Neuronal stem cell (in vitro differentiated cells): ENCODE data around the gene SEBOX.

Source experiments
- DNase-seq: peaks from one replicate; pipeline ENCODE4 v3.0.0-alpha.2; 2013; ENCODE audit warnings: low spot score
- H2AFZ ChIP-seq: one replicate; pipeline ENCODE4 v1.6.1; 2013; ENCODE audit warnings: mild to moderate bottlenecking, low read length, inconsistent platforms
- H2AK5ac ChIP-seq: 2 replicates; pipeline ENCODE4 v1.6.1; 2013; ENCODE audit warnings: low read depth, mild to moderate bottlenecking, inconsistent platforms, low read length, moderate library complexity, mixed read lengths
- H2BK120ac ChIP-seq: 2 replicates; pipeline ENCODE4 v1.6.1; 2013; ENCODE audit warnings: low read depth, mild to moderate bottlenecking, inconsistent platforms, low read length, moderate library complexity, mixed read lengths
- H2BK12ac ChIP-seq: one replicate; pipeline ENCODE4 v1.6.1; 2013; ENCODE audit warnings: low read length, inconsistent platforms
- H2BK15ac ChIP-seq: 2 replicates; pipeline ENCODE4 v1.6.1; 2013; ENCODE audit warnings: mild to moderate bottlenecking, low read length, inconsistent platforms, mixed read lengths
- H2BK5ac ChIP-seq: one replicate; pipeline ENCODE4 v1.6.1; 2013; ENCODE audit warnings: inconsistent platforms, mild to moderate bottlenecking, low read length, moderate library complexity
- H3K14ac ChIP-seq: one replicate; pipeline ENCODE4 v1.6.1; 2013; ENCODE audit warnings: low read length, inconsistent platforms
- H3K18ac ChIP-seq: 2 replicates; pipeline ENCODE4 v1.6.1; 2013; ENCODE audit warnings: low read length, inconsistent platforms
- H3K23ac ChIP-seq: 2 replicates; pipeline ENCODE4 v1.6.1; 2013; ENCODE audit warnings: low read depth, mild to moderate bottlenecking, mixed read lengths, low read length, inconsistent platforms; ENCODE audit not compliant: poor library complexity
- H3K27ac ChIP-seq: replicated peaks from 3 replicates; pipeline ENCODE4 v1.5.1; 2013; ENCODE audit warnings: low read length, inconsistent platforms
- H3K27me3 ChIP-seq, 3 experiments: 2 replicates each; pipeline ENCODE4 v1.6.1; 2013; ENCODE audit warnings: low read length in 3 of 3, mild to moderate bottlenecking in 2 of 3, inconsistent platforms in 1 of 3, low read depth in 1 of 3, mixed read lengths in 1 of 3, moderate library complexity in 1 of 3; ENCODE audit not compliant: control insufficient read depth in 3 of 3, insufficient read depth in 3 of 3
- H3K36me3 ChIP-seq, 2 donors: replicated peaks in 1 of 2; 2 replicates each; pipeline ENCODE4 v1.6.1; 2013; ENCODE audit warnings: low read length in 2 of 2; ENCODE audit not compliant: control insufficient read depth in 2 of 2, insufficient read depth in 2 of 2
- H3K4ac ChIP-seq: 2 replicates; pipeline ENCODE4 v1.6.1; 2013; ENCODE audit warnings: inconsistent platforms, mild to moderate bottlenecking, low read length, moderate library complexity
- H3K4me1 ChIP-seq, 2 donors: 1 replicate in 1 of 2; 2 replicates in 1 of 2; pipeline ENCODE4 v1.6.1; 2013; ENCODE audit warnings: low read length in 2 of 2, low read depth in 1 of 2; ENCODE audit not compliant: control insufficient read depth in 2 of 2, insufficient read depth in 1 of 2
- H3K4me2 ChIP-seq: one replicate; pipeline ENCODE4 v1.6.1; 2013; ENCODE audit warnings: mild to moderate bottlenecking, low read length, inconsistent platforms; ENCODE audit not compliant: insufficient read depth, poor library complexity, severe bottlenecking
- H3K4me3 ChIP-seq, 2 donors: 2 replicates each; pipeline ENCODE4 v1.5.1; 2013; ENCODE audit warnings: low read length in 2 of 2, mild to moderate bottlenecking in 2 of 2, inconsistent platforms in 1 of 2, moderate library complexity in 1 of 2
- H3K79me1 ChIP-seq: one replicate; pipeline ENCODE4 v1.6.1; 2013; ENCODE audit warnings: low read depth, mild to moderate bottlenecking, inconsistent platforms, low read length, moderate library complexity
- H3K9ac ChIP-seq: one replicate; pipeline ENCODE4 v1.6.1; 2013; ENCODE audit warnings: mild to moderate bottlenecking, low read depth, low read length, inconsistent platforms; ENCODE audit not compliant: poor library complexity
- H3K9me3 ChIP-seq, 2 donors: replicated peaks in 1 of 2; 2 replicates each; pipeline versions ENCODE3 to v1.6.1; 2013; ENCODE audit warnings: low read length in 2 of 2, mild to moderate bottlenecking in 2 of 2, inconsistent platforms in 1 of 2, low read depth in 1 of 2, mixed read lengths in 1 of 2, moderate library complexity in 1 of 2; ENCODE audit not compliant: control insufficient read depth in 2 of 2, insufficient read depth in 1 of 2
- H4K8ac ChIP-seq: one replicate; pipeline ENCODE4 v1.6.1; 2013; ENCODE audit warnings: low read depth, mild to moderate bottlenecking, inconsistent platforms, low read length, moderate library complexity
- H4K91ac ChIP-seq: one replicate; pipeline ENCODE4 v1.6.1; 2013; ENCODE audit warnings: low read length, low read depth, mild to moderate bottlenecking, inconsistent platforms; ENCODE audit not compliant: poor library complexity
- WGBS, 2 donors: extraction: QIAGEN DNeasy Blood & Tissue Kit; methylation state at CpG; one replicate each; pipeline ENCODE4 v1.1.7; 2013; ENCODE audit warnings: missing lambda C conversion rate in 2 of 2, mixed read lengths in 1 of 2; ENCODE audit not compliant: insufficient read length in 2 of 2, insufficient replicate concordance in 1 of 2; ENCODE audit errors: extremely low coverage in 2 of 2; 5-methylcytosine and 5-hydroxymethylcytosine counted together

The SEBOX gene

DNA sequence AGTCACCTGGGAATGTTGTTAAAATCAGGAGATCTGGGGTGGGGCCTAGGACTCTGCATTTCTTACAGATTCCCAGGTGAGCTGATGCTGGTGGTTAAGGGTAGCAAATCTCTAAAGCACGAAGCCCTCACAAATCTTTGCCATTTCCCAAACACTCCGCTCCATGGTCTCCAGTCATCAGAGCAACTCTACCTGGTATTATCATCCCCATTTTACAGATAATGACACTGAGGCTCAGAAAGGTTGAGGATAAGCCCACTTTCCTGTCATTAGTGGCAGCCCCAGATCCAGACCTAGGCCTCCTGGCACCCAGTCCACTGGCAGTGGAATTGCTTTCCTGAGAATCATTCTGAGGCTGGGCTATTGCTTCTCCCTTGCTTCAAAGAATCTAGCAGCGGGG, 32.3 kb upstream of the SEBOX start:
- no peak overlapping the region for H2AK5ac ChIP-seq
- no peak overlapping the region for H2BK5ac ChIP-seq
- H3K4ac ChIP-seq, result no peak overlapping the region
- no peak overlapping the region for H3K4me3 ChIP-seq
- no peak overlapping the region for H3K27ac ChIP-seq
- no peaks in the 10 kb centered on the region for H3K27me3 ChIP-seq
- peaks cover 1 to 7% of the 10 kb centered on the region in 2 donors for H3K4me1 ChIP-seq
- no peak overlapping the region for H3K14ac ChIP-seq
- H4K91ac ChIP-seq, result no peak overlapping the region
- no peak overlapping the region for H4K8ac ChIP-seq
- no peak overlapping the region for H3K4me2 ChIP-seq
- H3K18ac ChIP-seq, result no peak overlapping the region
- H3K9ac ChIP-seq, result no peak overlapping the region
- H3K36me3 ChIP-seq, result peaks cover 7 to 72% of the 10 kb centered on the region in 2 donors
- WGBS, 2 donors, result no CpG with 5 or more reads among the region's 3 CpGs
- H2AFZ ChIP-seq, result no peak overlapping the region
- no peak for DNase-seq
- H3K23ac ChIP-seq, result no peak overlapping the region
- H2BK15ac ChIP-seq, result no peak overlapping the region
- no peak overlapping the region for H2BK120ac ChIP-seq
- H2BK12ac ChIP-seq, result no peak overlapping the region
- no peaks in the 10 kb centered on the region for H3K79me1 ChIP-seq
- no peaks in the 10 kb centered on the region for H3K9me3 ChIP-seq

DNA sequence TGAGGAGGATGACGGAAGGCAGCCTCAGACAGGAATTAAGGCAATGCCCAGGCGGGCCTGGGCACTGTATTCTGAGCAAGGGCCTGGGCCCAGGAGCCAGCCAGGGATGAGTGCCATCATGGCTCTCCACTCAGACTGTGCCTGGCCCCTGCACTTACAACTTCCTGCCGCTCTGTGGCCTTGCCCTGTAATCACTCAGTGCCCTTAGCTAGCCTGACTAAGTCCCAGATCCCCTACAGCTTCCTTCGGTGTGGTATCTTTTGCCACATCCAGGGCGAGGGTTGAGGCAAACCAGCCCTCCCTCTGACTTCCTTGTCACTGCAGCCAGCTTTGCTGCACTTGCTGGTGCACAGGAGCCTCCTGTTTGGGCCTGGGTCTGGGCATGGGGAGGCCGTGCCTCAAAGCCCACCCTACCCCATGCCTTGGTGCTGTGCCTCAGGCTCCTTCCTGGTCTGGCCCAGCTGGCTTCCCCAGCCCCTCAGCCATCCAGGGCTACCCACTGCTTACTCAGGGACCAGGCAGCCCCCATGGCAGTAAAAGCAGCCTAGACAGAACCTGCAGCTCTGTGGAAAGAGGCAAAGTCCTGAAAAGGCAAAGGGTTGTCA, 31.7 kb upstream of the SEBOX start:
- H2BK120ac ChIP-seq, result no peak overlapping the region
- H4K8ac ChIP-seq, result no peak overlapping the region
- no peak overlapping the region for H2BK5ac ChIP-seq
- H3K4me3 ChIP-seq, result no peak overlapping the region
- H3K4me2 ChIP-seq, result no peak overlapping the region
- no peak overlapping the region for H2BK15ac ChIP-seq
- no peak for DNase-seq
- no peaks in the 10 kb centered on the region for H3K79me1 ChIP-seq
- peak overlapping the region; percentile 25 for H3K9ac ChIP-seq
- no CpG with 5 or more reads among the region's 6 CpGs for WGBS, 2 donors
- H3K23ac ChIP-seq, result no peak overlapping the region
- no peak overlapping the region for H3K27ac ChIP-seq
- H2BK12ac ChIP-seq, result no peak overlapping the region
- H3K4ac ChIP-seq, result no peak overlapping the region
- no peak overlapping the region for H2AK5ac ChIP-seq
- H3K4me1 ChIP-seq, result peaks cover 1 to 7% of the 10 kb centered on the region in 2 donors
- no peak overlapping the region for H3K14ac ChIP-seq
- no peaks in the 10 kb centered on the region for H3K27me3 ChIP-seq
- H3K36me3 ChIP-seq, result peaks cover 7 to 76% of the 10 kb centered on the region in 2 donors
- H4K91ac ChIP-seq, result no peak overlapping the region
- H3K18ac ChIP-seq, result no peak overlapping the region
- H3K9me3 ChIP-seq, result no peaks in the 10 kb centered on the region
- H2AFZ ChIP-seq, result no peak overlapping the region

DNA sequence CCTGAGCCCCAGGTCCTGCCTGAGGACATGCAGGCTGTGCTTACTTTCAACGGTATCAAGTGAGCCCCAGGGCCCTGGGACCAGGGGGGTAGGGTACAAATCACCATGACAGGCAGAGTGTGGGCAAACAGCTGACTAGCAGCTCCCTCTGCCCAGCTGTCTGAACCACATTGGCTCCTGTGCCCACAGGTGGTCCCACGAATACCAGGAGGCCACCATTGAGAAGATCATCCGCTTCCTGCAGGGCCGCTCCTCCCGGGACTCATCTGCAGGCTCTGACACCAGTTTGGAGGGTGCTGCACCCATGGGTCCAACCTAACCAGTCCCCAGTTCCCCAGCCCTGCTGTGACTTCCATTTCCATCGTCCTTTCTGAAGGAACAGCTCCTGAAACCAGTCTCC, 31.0 kb upstream of the SEBOX start:
- H3K4me2 ChIP-seq, result no peak overlapping the region
- H3K14ac ChIP-seq, result no peak overlapping the region
- no peak overlapping the region for H2BK5ac ChIP-seq
- no peaks in the 10 kb centered on the region for H3K79me1 ChIP-seq
- no peak overlapping the region for H4K91ac ChIP-seq
- no peak overlapping the region for H3K4ac ChIP-seq
- H3K9me3 ChIP-seq, result no peaks in the 10 kb centered on the region
- H2BK12ac ChIP-seq, result no peak overlapping the region
- peak overlapping the region; percentile 75 for H4K8ac ChIP-seq
- H2BK120ac ChIP-seq, result no peak overlapping the region
- H3K4me3 ChIP-seq, result no peak overlapping the region
- peak overlapping the region; percentile 19 for H3K18ac ChIP-seq
- peaks cover 8 to 83% of the 10 kb centered on the region in 2 donors for H3K36me3 ChIP-seq
- H2BK15ac ChIP-seq, result no peak overlapping the region
- no peak overlapping the region for H3K23ac ChIP-seq
- WGBS, 2 donors, result no CpG with 5 or more reads among the region's 6 CpGs
- H3K27ac ChIP-seq, result no peak overlapping the region
- no peaks in the 10 kb centered on the region for H3K27me3 ChIP-seq
- peaks cover 1 to 7% of the 10 kb centered on the region in 2 donors for H3K4me1 ChIP-seq
- H2AFZ ChIP-seq, result no peak overlapping the region
- H3K9ac ChIP-seq, result peak overlapping the region; percentile 30
- DNase-seq, result no peak
- no peak overlapping the region for H2AK5ac ChIP-seq

DNA sequence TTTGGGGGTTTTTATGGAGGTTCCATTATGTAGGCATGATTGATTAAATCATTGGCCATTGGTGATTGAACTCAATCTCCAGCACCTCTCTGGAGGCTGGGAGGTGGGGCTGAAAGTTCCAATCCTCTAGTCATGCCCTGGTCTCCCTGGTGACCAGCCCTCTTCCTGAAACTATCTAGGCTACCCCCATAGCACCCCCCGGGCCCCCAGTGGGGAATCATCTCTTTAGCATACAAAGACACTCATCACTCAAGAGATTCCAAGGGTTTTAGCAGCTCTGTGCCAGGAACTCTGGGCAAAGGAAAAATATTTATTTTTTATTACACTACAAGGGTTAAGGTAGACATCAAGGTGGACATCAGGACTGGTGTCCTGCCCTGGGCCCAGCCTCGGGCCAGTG, 30.4 kb upstream of the SEBOX start:
- Histone ChIP-seq H2BK5ac (no peak overlapping the region), H3K27ac (no peak overlapping the region), H3K79me1 (no peaks in the 10 kb centered on the region), H2AFZ (no peak overlapping the region), H3K4me3 (no peak overlapping the region), H3K23ac (no peak overlapping the region), H2BK120ac (no peak overlapping the region), H4K8ac (no peak overlapping the region), H3K4me2 (no peak overlapping the region), H3K14ac (no peak overlapping the region), H4K91ac (no peak overlapping the region), H3K4me1 (peaks cover 1 to 7% of the 10 kb centered on the region in 2 donors), H2AK5ac (no peak overlapping the region), H3K4ac (no peak overlapping the region), H3K36me3 (peaks cover 10 to 88% of the 10 kb centered on the region in 2 donors), H2BK12ac (no peak overlapping the region), H2BK15ac (no peak overlapping the region), H3K27me3 (no peaks in the 10 kb centered on the region), H3K9me3 (no peaks in the 10 kb centered on the region), H3K9ac (no peak overlapping the region), H3K18ac (no peak overlapping the region)
- WGBS, 2 donors, result no CpG with 5 or more reads among the region's 2 CpGs
- DNase-seq, result no peak
